Right atrium auricular region (tissue), 2 donors: ENCODE measurements around the gene CNPY3. TPM values are rescaled to one million over a fixed set of nuclear protein-coding genes. Genes with fewer than 3 reads are reported as not detected.

Experiments used
- DNase-seq: peaks from one replicate; pipeline ENCODE4 v3.0.0-alpha.2; 2019; ENCODE audit warnings: low spot score
- H3K27ac ChIP-seq, 2 donors: fragments of 200-600 bp; sonication (generic); 1 replicate in 1 of 2; 2 replicates in 1 of 2; pipeline ENCODE4 v1.5.1; 2016 to 2019
- H3K27me3 ChIP-seq, 2 donors: fragments of 200-600 bp; sonication (generic); one replicate each; pipeline versions ENCODE4 v1.5.1 to v1.6.0; 2017 to 2019
- H3K36me3 ChIP-seq: fragments of 200-600 bp; sonication (generic); one replicate; pipeline ENCODE4 v1.5.1; 2016
- H3K4me1 ChIP-seq, 2 donors: fragments of 200-600 bp; sonication (generic); one replicate each; pipeline versions ENCODE4 v1.5.1 to v1.6.0; 2017 to 2019
- H3K4me3 ChIP-seq, 2 donors: fragments of 200-600 bp; sonication (generic); 1 replicate in 1 of 2; 2 replicates in 1 of 2; pipeline ENCODE4 v1.5.1; 2017 to 2019; ENCODE audit warnings: mild to moderate bottlenecking in 1 of 2, moderate library complexity in 1 of 2
- H3K9me3 ChIP-seq, 2 donors: fragments of 200-600 bp; sonication (generic); one replicate each; pipeline ENCODE4 v1.5.1; 2019
- total RNA-seq, 2 donors: library from RNA; depleted of rRNA; stranded (reverse); fragments of >200 nt; gene quantifications; one replicate each; pipeline ENCODE4 v1.1.0, GENCODE V29; 2016
- TF ChIP-seq, protein P1 (sequence below), 2 donors: fragments of 200-600 bp; sonication (generic); IDR thresholded peaks; one replicate each; pipeline ENCODE4 v1.5.1; 2019; ENCODE audit warnings: antibody characterized with exemption in 2 of 2

Gene CNPY3
- total RNA-seq, 2 donors from 2014 or later, result 22.0 to 26.5 TPM

DNA sequence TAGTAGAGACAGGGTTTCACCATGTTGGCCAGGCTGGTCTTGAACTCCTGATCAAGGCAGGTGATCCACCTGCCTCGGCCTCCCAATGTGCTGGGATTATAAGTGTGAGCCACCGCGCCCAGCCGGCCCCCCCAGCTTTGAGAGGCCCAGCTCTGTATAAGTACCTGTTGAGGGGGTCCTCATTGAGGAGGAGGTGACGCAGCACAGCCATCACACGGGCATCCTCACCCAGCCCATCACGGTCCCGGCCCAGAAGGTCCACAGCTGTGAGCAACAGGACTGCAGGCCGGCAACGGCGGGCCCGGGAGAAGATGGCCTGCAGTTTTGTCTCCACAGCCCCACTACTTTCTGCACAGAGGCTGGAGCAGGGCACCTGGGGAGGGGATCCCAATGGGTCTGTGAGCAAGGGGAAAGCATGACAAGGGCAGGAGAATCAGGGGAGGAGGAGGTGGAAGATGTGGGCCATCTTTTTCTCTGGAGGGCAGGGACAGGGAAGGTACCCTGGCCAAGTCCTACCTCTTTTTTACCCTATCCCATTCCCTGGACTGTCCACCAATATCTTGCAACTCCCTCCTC lies 38.9 kb downstream of the CNPY3 start:
- H3K4me3 ChIP-seq, result no peak overlapping the region
- no peaks in the 10 kb centered on the region for H3K9me3 ChIP-seq
- H3K27ac ChIP-seq, result no peak overlapping the region
- peaks cover 0 to 14% of the 10 kb centered on the region in 2 donors for H3K4me1 ChIP-seq
- DNase-seq, result no peak
- H3K27me3 ChIP-seq, result no peaks in the 10 kb centered on the region
- TF ChIP-seq, protein P1, sequence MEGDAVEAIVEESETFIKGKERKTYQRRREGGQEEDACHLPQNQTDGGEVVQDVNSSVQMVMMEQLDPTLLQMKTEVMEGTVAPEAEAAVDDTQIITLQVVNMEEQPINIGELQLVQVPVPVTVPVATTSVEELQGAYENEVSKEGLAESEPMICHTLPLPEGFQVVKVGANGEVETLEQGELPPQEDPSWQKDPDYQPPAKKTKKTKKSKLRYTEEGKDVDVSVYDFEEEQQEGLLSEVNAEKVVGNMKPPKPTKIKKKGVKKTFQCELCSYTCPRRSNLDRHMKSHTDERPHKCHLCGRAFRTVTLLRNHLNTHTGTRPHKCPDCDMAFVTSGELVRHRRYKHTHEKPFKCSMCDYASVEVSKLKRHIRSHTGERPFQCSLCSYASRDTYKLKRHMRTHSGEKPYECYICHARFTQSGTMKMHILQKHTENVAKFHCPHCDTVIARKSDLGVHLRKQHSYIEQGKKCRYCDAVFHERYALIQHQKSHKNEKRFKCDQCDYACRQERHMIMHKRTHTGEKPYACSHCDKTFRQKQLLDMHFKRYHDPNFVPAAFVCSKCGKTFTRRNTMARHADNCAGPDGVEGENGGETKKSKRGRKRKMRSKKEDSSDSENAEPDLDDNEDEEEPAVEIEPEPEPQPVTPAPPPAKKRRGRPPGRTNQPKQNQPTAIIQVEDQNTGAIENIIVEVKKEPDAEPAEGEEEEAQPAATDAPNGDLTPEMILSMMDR (IDR thresholded peaks at IDR 0.05), result no peak
- peaks cover 35% of the 10 kb centered on the region for H3K36me3 ChIP-seq

DNA sequence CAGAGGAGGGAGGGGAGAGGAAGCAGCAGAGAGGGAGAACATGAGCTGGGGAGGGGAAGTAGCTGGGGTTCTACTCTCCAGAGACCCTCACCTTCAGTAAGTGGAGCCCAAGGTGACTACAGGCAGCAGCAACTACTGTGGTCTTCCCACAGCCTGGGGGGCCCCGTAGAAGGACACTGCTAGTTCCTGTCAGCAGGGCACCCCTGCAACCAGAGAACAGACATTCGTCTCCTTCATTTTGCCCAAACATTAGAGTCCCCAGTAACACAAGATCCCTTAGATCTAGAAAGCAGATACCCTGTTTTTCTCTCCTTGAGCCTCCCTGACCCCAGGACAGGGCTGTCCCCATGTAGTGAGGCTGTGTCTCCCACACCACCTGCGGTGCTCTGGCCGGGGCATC lies 39.5 kb downstream of the CNPY3 start:
- no peak overlapping the region for H3K4me3 ChIP-seq
- H3K36me3 ChIP-seq, result peaks cover 30% of the 10 kb centered on the region
- TF ChIP-seq, protein P1 (IDR thresholded peaks at IDR 0.05), result no peak
- H3K27ac ChIP-seq, result no peak overlapping the region
- H3K9me3 ChIP-seq, result no peaks in the 10 kb centered on the region
- H3K27me3 ChIP-seq, result no peaks in the 10 kb centered on the region
- no peak for DNase-seq
- H3K4me1 ChIP-seq, result peaks cover 0 to 14% of the 10 kb centered on the region in 2 donors

DNA sequence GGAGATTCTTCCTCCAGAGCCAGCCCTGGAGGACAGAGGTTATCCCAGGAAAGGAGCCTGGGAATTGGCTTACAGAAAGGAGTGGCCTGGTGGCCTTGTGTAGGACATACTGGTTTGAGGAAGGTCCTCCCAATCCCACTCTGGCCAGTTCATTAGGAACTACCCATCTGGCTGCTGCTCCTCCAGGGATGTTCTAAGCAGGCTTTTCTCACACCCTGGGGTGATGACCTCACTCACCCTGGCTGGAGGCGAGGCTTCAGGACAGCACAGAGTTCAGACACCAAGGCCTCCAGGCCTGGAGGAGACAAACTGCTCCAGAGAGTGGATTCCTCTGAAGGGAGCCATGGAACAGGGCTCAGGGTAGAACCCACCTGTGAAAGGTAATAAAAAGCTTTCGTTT lies 40.2 kb downstream of the CNPY3 start:
- H3K27me3 ChIP-seq, result no peaks in the 10 kb centered on the region
- H3K27ac ChIP-seq, result no peak overlapping the region
- TF ChIP-seq, protein P1 (IDR thresholded peaks at IDR 0.05), result no peak
- peaks cover 0 to 14% of the 10 kb centered on the region in 2 donors for H3K4me1 ChIP-seq
- peaks cover 25% of the 10 kb centered on the region for H3K36me3 ChIP-seq
- H3K9me3 ChIP-seq, result no peaks in the 10 kb centered on the region
- DNase-seq, result no peak
- no peak overlapping the region for H3K4me3 ChIP-seq

DNA sequence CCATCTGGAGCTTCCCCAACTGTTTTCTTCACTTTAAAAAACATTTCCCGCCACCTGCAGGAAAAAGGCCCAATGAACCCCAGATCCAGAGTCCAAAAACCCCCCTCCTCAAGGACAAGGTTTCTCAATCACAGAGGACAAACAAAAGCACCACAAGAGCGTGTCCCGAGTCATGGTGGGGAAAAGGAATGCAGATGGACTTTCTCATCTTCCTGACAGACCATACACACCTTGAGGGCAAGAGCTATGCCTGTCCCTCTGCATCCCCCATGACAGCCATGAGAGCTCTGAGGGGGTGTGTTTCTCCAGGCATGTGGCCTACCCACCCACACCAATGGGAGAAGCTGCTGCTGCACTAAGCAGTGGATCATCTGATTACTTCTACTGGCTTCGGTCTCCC lies 40.7 kb downstream of the CNPY3 start:
- Histone ChIP-seq H3K9me3 (no peaks in the 10 kb centered on the region), H3K4me3 (no peak overlapping the region), H3K27me3 (no peaks in the 10 kb centered on the region), H3K36me3 (peaks cover 20% of the 10 kb centered on the region), H3K27ac (no peak overlapping the region), H3K4me1 (peaks cover 0 to 14% of the 10 kb centered on the region in 2 donors)
- DNase-seq, result no peak
- TF ChIP-seq, protein P1 (IDR thresholded peaks at IDR 0.05), result no peak

DNA sequence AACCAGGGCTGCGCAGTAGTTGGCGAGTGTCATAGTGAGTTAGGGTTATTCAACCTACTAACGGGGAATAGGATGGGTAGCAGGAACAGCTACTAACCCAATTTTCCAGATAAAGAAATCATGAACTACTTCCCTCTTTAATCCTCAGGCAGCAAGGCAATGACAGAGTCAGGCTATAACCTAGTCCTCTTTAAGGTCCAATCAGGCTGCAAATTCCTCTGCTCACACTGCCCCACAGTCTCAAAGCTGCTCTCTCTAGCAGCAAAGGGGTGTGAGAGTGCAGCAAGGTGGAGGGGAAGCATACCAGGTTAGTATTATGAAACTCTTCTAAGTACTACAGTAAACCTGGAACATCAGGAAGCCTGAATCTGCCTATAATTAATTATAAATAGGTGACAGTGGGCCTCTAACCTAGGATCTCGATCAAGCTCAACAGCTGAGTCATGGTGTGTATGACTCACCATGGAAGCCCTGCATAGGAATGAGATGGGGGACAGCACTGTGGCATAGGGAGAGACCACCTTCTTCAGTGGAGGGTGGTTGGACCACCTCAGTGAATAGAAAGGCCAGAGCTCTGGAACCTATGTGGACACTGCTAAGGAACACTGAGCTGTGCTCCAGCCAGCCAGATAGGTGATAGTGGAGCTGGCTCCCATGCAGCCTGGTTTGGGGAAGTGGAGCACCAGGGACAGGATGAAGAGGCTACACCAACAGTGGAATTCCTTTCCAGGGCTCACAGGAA lies 41.8 kb downstream of the CNPY3 start:
- TF ChIP-seq, protein P1 (IDR thresholded peaks at IDR 0.05), result no peak
- peaks cover 0 to 14% of the 10 kb centered on the region in 2 donors for H3K4me1 ChIP-seq
- no peaks in the 10 kb centered on the region for H3K9me3 ChIP-seq
- H3K4me3 ChIP-seq, result no peak overlapping the region
- peaks cover 12% of the 10 kb centered on the region for H3K36me3 ChIP-seq
- no peak overlapping the region for H3K27ac ChIP-seq
- no peak for DNase-seq
- H3K27me3 ChIP-seq, result no peaks in the 10 kb centered on the region
